ENCODE data around the gene PAN2.
"Not testable (repeated sequence)": the region's sequence is repeated elsewhere in the genome, so short reads cannot be mapped to it uniquely, and the experiment has no call there.

The PAN2 gene

GRCh38 chr12:56307221-56307965 lies 26.4 kb downstream of the PAN2 start:
- no peak for DNase-seq

- DNase-seq: no peak
Observed at GRCh38 chr12:56304872-56305590, 28.8 kb downstream of the PAN2 start.

- no peak for DNase-seq
Observed at GRCh38 chr12:56304276-56304675, 29.5 kb downstream of the PAN2 start.

- DNase-seq: no peak
Observed at GRCh38 chr12:56300644-56301464, 32.9 kb downstream of the PAN2 start.

- peak; percentile 96 for DNase-seq
Observed at GRCh38 chr12:56299853-56300643, 33.8 kb downstream of the PAN2 start, which contains the start of gene CS. CS (minus strand) TSS chr12:56300330; CDS start chr12:56300201, 129 bp downstream.

GRCh38 chr12:56299308-56299852 lies 34.4 kb downstream of the PAN2 start:
- DNase-seq: no peak

- DNase-seq: no peak
Observed at GRCh38 chr12:56298828-56299227, 35.0 kb downstream of the PAN2 start.

GRCh38 chr12:56297400-56297799 lies 36.4 kb downstream of the PAN2 start:
- DNase-seq: no peak

- DNase-seq: no peak
Observed at GRCh38 chr12:56296295-56296694, 37.5 kb downstream of the PAN2 start.

- DNase-seq: no peak
Observed at GRCh38 chr12:56293795-56294194, 40.0 kb downstream of the PAN2 start.

GRCh38 chr12:56288705-56289387 lies 45.0 kb downstream of the PAN2 start:
- DNase-seq: no peak

GRCh38 chr12:56286044-56286830 lies 47.6 kb downstream of the PAN2 start:
- no peak for DNase-seq

GRCh38 chr12:56284263-56284662 lies 49.5 kb downstream of the PAN2 start:
- not testable (repeated sequence) for DNase-seq

GRCh38 chr12:56282579-56282978 lies 51.2 kb downstream of the PAN2 start:
- DNase-seq: no peak

GRCh38 chr12:56282030-56282429 lies 51.8 kb downstream of the PAN2 start:
- no peak for DNase-seq

GRCh38 chr12:56280849-56281248 lies 53.0 kb downstream of the PAN2 start:
- no peak for DNase-seq

GRCh38 chr12:56278905-56279304 lies 54.9 kb downstream of the PAN2 start:
- no peak for DNase-seq

GRCh38 chr12:56274299-56274698 lies 59.5 kb downstream of the PAN2 start:
- DNase-seq: no peak

GRCh38 chr12:56272468-56272867 lies 61.3 kb downstream of the PAN2 start:
- not testable (repeated sequence) for DNase-seq

GRCh38 chr12:56271031-56271430 lies 62.8 kb downstream of the PAN2 start:
- DNase-seq: no peak

Measured in NCI-H1092 (cell line).